Left colon (tissue), 2 donors: ENCODE results near the gene ARFRP1. TPM values are rescaled to one million over a fixed set of nuclear protein-coding genes. Genes with fewer than 3 reads are reported as not detected.
"Not testable (repeated sequence)": the region's sequence is repeated elsewhere in the genome, so short reads cannot be mapped to it uniquely, and the experiment has no call there.

Experiments
- ATAC-seq: fragments of 200-7000 bp; cut with Tn5 transposase; one replicate; pipeline ENCODE4 v1.9.1; 2020; ENCODE audit warnings: mild to moderate bottlenecking, moderate library complexity
- DNase-seq, 2 donors: peaks; one replicate each; pipeline ENCODE4 v3.0.0-alpha.2; 2020
- intact Hi-C, 2 donors: fragments of 100-400 bp; cut with DNase I in 1 of 2; cut with micrococcal nuclease in 1 of 2; formaldehyde crosslinking; loops; one replicate each; pipeline versions ENCODE4 v1.11.2 to v1.14.0; 2022; cut with DNase I, micrococcal nuclease
- total RNA-seq, 2 donors: library from RNA; stranded (reverse); fragmentation: NEBNext Ultra II Directional; extraction: Animal tissue kit (Norgen Biotek cat#: 25700); gene quantifications; one replicate each; pipeline ENCODE4 v1.2.1, GENCODE V29; 2021
- donor health status: DM: no; HTN: no; CAD: no.
- donor health status: DM: yes; HTN: yes; CAD: no.

Gene ARFRP1
- total RNA-seq, 2 donors from 2014 or later: 52.2 to 69.5 TPM

DNA sequence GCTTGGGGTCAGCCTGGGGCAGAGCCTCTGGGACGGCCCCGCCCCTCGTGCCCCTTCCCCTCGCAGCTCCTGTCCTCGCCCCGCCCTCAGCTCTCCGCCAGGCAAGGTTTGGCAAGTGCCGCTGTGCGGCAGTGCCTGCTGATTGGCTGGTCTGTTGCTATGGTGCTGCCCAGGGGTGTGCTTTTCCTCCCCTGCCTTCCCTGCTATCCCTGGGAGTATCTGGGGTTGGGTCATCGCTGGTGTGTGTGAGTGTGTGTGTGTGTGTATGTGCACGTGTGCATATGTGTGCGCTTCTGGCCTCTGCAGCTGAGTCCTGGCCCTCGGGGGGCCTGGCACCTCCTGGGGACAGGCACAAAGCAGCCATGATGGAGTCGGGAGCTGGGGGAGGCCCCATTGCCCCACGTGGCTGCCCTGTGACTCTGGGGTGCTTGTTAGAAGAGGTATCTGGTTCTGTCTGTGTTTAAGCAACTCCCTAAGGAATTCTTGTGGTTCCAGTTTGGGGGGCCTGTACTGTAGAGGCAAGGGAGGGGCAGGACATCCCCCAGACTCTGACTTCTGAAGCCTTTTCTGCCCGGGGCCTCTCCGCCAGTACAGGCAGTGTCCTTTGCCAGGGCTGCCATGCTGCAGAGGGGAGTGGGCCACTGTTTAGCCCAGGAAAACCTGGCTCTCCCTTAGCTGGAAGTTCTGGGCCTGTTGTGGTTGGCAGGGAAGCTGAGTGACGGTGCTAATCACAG, 42.7 kb downstream of the ARFRP1 start:
- intact Hi-C loops: no loop called here
- ATAC-seq: no peak
- DNase-seq: no peak

DNA sequence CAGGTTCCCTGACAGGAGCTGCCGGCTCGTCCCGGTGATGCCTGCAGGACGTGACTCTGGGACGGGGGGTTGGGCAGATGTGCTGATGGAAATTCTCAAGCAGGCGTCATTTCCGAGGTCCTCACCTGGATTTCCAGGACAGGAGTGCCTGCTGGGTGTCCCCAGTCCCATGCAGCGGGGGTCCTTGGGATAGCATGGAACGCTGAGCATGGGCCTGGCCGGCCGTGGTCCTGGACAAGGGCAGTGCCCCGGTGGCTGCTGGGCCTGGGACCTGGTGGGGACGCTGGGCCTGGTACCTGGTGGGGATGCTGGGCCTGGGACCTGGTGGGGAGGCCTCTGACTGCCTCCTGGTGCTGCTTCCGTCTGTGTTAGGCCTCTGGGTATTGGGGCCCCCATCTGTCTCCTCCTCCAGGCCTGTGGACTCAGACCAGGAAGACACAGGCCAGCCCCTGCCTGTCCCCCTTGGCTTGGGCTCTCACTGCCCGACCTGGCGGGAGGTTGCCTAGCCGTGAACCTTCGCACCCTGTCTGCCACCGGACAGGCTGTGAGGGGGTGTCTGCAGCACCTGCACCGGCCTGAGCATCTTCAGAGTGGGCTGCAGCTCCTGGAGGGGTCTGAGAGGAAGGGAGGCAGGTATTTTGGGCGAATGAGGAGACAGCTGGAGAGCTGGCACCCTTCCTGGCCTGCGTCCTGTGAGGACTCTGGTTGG, 43.5 kb downstream of the ARFRP1 start:
- DNase-seq: no peak
- intact Hi-C loops: no loop called here
- ATAC-seq: no peak

DNA sequence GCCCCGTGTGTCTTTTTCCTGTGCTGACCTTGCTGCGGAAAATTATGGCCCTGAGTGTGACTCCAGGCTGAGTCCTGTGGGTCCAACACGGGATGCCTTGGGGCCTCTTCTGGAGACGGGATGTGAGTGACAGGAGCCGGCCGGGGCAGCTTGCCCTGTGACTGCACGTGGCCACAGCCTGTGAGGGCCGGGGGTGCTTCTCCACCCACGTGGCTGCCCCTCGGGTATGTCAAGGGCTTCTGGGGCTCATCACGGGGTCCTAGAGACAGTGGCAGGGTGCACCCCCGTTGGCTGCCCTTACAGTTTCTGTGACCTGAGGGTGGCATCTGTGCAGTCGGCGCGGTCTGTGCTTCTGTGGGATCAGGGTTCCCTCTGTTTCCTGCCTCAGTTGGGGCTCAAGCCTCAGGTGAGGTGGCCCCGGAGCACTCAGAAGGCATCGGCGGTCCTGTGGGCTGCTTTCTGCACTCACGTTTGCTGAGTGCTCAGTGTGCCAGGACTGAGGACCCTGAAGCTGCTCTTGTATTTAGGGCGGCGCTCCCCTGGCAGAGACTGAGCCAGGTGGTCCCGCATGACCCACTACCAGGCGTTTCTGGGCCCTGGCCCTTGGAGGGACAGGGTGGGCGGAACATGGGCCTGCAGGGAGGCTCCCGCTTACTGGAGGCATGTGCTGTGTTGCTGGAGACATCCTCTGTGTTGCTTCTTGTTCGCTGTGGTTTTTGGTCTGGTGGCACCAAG, 44.3 kb downstream of the ARFRP1 start:
- intact Hi-C loops: no loop called here
- no peak for DNase-seq

DNA sequence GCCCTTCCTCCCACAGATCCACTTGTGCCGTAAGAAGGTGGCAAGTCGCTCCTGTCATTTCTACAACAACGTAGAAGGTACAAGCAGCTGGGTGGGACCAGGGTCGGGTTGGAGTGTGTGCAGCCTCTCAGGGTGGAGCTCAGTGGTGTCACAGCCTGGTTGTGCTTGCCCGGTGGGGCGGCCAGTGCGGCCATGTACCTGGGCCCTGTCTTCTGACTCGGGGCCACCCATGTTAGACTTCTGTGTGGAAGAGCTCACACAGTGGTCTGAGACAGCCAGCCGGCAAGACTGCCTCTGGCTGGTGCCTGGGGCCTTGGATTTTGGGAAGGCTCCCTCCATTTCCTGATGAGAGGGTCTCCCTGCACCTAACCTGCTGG, 45.0 kb downstream of the ARFRP1 start:
- ATAC-seq (no peak), DNase-seq (no peak)
- intact Hi-C loops: no loop called here

More for the DNA sequence above, 44.3 kb downstream of the ARFRP1 start:
- no peak for ATAC-seq

DNA sequence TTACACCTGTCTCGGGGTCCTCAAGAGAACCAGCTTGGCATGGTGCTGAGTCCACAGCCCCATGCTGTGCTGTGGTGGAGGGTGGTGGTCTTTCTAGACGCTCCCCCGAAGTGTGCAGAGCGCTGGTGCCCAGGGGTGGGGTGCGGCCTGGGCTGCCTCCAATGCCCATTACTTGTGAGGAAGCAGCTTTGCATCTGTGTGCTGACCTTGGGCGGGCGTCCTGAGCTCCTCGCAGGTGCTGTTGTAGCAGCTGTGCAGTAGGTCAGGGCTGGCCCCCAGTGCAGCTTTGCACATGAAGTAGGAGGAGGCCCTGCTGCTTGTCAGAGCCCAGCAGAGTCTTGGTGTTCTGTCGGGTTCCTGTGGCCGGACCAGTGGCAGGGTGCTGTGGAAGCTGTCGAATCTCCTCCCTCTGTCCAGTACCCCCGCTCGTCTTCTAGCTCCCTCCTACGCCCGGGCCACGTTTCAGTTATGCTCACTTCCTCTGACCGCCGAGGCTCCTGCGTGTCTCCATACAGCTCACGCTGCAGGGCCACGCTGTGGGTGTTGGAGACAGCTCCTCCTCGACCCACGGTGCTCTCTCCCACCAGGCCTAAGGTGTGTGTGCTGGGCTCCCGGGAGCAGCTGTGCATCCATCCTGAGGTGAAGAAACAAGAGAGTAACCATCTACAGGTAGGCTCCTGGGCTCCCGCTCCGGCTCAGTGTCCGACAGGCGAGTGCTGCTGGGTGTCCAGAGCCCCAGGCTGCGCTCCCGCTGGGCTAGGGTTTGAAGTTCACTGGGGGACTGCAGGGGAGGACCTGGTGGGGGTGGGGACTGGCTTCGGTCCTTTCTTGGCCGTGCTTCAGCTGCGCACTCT, 45.6 kb downstream of the ARFRP1 start:
- no peak for ATAC-seq
- intact Hi-C loops: no loop called here
- DNase-seq: no peak

DNA sequence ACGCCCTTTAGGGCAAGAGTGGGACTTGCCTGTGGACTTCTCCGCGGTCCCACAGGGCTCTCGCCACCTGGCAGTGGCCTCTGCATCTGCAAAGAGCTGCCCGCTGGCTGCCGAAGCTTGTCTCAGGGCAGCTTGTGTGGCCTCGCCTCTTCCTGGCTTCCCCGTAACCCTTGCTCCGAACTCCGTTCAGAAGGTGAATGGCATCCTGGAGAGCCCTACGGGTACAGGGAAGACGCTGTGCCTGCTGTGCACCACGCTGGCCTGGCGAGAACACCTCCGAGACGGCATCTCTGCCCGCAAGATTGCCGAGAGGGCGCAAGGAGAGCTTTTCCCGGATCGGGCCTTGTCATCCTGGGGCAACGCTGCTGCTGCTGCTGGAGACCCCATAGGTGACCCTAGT, 46.7 kb downstream of the ARFRP1 start:
- no peak for ATAC-seq
- no peak for DNase-seq
- intact Hi-C loops: no loop called here

DNA sequence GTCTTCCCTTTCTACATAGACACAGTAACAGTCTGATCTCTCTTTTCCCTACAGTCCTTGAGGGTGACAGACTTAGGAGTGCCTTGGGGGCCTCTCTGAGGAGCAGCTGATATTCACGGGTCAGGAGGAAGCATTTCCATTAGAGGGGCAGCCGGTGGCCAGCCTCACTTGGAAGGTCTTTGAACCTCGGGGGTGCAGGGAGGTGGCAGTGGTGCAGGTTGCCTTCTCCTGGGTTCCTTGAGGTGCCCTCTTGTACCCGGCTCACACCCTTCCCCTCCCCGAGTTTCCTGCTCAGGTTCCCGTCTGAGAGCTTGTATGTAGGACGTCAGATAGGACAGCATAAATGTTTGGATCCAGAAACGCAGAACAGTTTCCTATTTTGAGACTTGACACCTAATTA, 47.2 kb downstream of the ARFRP1 start:
- DNase-seq (no peak), ATAC-seq (no peak)
- intact Hi-C loops: no loop called here

DNA sequence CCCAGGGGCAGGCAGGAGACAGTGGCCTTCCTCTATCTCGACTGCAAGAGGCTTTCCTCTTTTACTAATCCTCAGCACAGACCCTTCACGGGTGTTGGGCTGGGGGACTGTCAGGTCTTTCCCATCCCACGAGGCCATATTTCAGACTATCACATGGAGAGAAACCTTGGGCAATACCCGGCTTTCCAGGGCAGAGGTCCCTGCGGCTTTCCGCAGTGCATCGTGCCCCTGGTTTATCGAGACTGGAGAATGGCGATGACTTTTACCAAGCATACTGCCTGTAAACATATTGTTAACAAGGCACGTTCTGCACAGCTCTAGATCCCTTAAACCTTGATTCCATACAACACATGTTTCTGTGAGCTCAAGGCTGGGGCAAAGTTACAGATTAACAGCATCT, 47.6 kb downstream of the ARFRP1 start:
- intact Hi-C loops, DNase-seq, ATAC-seq: not testable (repeated sequence)

DNA sequence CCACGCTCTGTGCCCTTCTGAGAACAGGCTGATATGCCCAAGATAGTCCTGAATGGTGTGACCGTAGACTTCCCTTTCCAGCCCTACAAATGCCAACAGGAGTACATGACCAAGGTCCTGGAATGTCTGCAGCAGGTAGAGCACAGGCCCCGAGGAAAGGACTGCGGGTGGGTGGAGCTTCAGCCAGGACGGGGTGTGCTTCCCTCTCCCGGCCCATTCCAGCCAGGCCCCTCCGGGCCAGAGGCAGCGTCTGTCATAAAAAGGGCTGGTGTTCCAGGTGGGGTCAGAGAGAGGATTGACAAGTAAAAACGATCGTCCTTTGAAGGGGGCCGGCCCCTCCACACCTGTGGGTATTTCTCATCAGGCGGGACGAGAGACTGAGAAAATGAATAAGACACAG, 48.4 kb downstream of the ARFRP1 start:
- ATAC-seq (no peak), DNase-seq (no peak)
- intact Hi-C loops: no loop called here

DNA sequence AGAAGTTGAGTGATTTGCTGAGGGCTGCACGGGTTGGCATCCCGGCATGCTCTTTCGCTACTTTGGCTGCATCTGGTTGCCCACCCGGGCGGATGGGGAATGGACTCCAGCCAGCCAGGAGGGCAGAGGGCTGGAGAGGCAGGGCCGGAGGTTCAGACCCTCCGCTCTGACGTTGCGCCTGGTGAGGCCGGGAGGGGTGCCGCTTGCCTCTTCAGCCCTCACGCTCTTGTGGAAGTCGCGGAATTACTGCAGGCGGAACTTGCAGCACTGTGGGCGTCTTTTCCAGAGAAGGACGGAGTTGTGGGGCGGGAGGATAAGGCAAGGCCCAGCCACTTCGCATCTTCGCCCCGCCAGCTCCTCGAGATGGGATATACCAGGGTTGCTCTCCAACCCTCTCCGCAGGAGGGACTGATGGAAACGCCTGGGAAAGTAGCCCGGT, 49.0 kb downstream of the ARFRP1 start:
- no peak for DNase-seq
- ATAC-seq: peak; percentile 40
- intact Hi-C loops: no loop called here

DNA sequence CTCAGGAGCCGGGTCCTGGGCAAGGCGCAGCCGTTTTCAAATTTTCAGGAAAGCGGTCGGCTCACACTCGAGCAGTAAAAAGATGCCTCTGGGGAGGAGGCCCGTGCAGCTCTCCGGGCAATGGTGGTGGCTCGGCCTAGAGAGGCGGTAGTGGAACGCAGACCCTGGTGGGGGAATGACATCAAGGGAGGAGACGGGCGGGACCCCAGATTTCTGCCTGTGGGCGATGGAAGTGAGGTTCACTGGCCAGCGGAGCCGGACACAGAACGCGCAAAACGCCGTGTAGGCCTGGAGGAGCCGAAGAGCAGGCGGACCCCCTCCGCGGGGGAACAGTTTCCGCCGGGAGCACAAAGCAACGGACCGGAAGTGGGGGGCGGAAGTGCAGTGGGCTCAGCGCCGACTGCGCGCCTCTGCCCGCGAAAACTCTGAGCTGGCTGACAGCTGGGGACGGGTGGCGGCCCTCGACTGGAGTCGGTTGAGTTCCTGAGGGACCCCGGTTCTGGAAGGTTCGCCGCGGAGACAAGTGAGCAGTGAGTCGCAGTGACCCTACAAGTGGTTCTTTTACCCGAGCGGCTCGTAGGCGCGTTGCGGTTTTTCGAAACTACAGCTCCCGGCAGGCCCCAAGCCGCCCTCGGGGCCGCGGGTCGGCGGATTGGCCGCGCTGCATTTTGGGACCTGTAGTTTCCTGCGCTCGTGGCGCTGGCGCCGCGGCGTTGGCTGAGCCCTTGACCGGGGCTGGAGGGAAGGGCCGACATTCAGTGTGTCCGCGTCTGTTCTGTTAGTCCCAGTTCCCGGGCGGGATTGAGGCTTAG, 49.6 kb downstream of the ARFRP1 start, which contains the start of gene RTEL1:
TSS of gene RTEL1 (plus strand) at position 376 of the 812 bp plus-strand sequence. CDS start 1,091 bp downstream, outside the sequence.
- intact Hi-C loops: no loop called here
- DNase-seq (peak; percentile 89 to 92), ATAC-seq (peak; percentile 97)

DNA sequence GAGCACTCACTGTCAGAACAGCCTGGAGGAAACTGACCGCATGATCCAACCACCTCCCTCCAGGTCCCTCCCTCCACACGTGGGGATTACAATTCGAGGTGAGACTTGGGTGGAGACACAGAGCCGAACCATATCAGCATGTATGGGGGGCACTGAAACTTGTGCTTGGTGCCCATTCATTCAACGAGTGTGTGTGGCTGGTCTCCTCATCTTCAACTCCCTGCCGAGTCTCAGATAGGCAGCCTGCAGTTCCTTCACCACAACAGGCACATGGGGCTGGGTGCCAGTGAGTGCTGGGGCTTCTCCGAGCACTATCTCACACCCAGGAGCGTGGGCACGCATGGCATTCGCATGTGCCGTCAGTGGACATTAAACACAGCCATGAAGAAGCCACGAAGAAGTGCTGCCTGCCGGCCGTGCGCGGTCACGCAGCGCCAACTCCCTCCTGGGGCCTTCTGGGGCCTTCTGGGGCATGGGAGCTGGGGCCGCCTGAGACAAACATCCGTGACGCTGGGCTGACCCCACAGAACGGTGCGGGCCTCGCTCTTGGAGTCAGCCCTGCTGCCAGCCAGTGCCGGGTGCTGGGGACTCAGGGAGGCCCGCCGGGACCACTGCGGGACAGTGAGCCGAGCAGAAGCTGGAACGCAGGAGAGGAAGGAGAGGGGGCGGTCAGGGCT, 50.4 kb downstream of the ARFRP1 start:
- DNase-seq: peak in 1 of 2 donors; percentile 26
- ATAC-seq: no peak
- intact Hi-C loops: no loop called here

DNA sequence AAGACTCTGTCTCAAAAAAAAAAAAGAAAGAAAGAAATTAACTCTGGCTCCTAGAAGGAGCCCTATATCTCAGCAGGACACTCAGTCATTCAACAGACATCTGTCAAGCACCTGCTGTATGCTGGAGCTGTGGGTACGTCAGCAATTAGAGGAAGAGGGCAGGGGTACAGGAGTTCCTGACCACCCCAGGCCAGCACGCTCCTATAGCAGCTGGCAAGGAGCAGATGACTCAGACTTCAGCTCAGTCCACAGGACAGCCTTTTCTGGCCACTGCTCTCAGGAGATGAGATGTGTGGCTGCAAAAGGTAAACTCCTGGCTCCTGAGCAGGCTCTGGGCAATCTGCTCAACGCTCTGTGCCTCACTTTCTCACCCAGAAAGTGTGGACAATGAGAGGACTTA, 51.3 kb downstream of the ARFRP1 start:
- ATAC-seq (no peak), DNase-seq (no peak)
- intact Hi-C loops: no loop called here

DNA sequence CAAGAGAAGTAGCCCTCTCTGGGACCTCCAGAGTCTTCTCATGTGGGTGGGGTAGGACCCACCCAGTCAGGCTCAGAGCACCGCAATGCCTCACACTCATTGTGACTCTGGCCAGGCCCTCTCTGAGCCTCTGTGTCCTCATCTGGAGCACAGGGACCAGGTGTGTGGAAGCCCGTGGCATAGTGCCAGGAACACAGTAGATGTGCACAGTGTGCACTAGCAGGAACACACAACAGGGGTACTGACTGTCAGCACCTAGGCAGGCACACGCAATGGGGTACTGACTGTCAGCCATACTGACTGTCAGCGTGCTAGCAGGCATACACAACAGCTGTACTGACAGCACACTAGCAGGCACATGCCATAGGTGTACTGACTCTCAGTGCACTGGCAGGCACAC, 52.5 kb downstream of the ARFRP1 start:
- intact Hi-C loops: no loop called here
- DNase-seq: no peak
- ATAC-seq: no peak

DNA sequence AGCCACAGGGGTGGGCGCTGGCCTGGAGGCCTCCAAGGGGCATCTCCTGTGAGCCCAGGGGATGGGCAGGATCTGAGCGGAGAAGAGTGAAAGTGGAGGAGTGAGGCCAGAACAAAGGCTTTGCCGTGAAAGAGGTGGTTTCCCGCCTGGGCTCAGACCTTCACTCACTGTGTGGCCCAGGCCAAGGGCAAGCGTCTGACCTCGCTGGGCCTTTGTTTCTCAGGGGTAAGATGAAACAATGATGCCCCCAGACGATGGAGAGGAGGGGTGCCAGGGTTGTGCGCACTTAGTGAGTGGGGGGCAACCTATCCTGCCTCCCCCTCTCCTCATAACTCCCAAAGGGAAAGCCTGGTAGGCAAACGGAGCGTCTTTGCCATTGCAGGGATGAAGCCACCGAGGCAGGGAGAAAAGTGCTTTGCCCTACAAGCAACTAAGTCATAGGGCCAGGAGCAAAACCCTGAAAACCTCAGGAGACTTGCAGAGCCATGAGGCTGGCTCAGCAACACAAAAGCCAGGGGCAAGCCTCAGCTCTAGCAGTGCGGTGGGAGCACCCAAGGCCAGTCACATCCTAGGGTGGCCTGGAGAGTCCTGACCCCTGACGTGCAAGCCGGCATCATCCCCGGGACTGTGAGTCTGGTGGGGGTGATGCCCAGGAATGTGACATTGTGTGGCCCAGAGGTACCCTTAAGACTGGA, 53.7 kb downstream of the ARFRP1 start:
- intact Hi-C loops: no loop called here
- ATAC-seq (no peak), DNase-seq (no peak)

DNA sequence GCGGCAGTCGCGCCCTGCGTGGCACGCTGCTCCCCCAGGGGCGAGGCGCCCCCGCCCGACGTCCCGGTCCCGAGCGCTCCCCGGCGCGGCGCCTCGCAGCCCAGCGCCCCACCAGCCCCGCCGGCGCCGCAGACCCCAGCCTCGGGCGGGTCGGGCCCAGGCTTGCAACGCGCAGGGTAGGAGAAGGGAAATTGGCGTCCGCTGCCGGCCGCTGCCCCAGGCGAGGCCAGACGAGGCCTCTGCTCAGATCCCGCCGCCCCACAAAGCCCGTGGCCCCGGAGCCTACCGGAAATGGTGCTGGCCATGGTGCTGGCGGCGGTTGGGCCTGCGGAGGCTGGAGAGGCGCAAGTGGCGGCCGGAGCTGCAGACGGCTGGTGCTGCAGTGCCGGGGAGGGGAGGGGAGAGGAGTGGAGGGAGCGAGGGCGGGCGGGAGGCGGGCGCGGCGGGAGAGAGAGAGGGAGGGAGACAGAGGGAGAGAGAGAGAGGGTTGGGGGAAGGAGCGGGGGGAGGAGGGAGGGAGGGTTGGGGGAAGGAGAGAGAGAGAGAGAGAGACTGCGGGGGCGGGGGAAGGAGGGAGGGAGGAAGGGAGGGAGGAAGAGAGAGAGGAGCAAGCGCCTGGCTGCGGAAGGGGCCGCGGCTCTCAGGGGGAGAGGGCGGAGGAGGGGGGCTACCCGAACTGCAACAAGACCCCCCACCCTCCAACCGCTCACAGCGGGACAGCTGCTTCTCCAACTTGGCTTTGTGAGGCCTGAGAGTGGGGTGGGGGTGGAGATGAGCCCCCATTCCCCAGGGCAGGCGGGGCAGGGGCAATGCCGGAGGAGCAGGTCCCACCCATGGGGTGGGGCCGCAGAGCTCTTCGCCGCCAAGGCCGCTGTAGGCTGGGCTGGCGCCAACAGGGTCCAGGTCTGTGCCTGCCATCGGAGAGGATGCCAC, 54.5 kb downstream of the ARFRP1 start, which contains the start of gene STMN3:
TSS of gene STMN3 (minus strand) at position 384 of the 933 bp plus-strand sequence. CDS start at position 305, 79 bp downstream.
- peak; percentile 72 for ATAC-seq
- intact Hi-C loops: no loop called here
- peak; percentile 82 to 86 for DNase-seq
